GM18870 (cell line): ENCODE results near the gene POU6F2.
"Not testable (repeated sequence)": the region's sequence is repeated elsewhere in the genome, so short reads cannot be mapped to it uniquely, and the experiment has no call there.

Experiments used
- ATAC-seq: cut with Tn5 transposase; IDR thresholded peaks from one replicate; pipeline ENCODE4 v1.9.1; 2021; ENCODE audit warnings: moderate library complexity; ENCODE audit not compliant: unreplicated experiment

POU6F2 gene

DNA sequence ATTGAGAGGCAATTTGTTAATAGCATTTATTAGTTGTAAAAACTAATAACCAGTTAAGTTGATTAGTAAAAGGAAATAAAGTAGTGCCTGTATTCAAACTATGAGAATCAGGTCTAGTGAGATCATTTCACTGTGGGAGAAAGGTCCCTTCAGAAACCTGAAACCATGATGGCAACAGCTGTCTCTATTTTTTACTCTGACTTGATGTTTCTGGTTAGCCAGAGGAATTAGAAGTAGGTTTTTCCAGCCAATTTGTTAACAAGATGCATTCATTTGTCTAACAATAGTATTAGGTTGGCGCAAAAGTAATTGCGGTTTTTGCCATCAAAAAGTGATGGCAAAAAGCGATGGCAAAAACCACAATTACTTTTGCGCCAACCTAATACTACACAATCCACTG lies 316.3 kb downstream of the POU6F2 start:
- ATAC-seq: no peak

- ATAC-seq: no peak
Measured at GRCh38 chr7:39295796-39296195, 318.1 kb downstream of the POU6F2 start.

GRCh38 chr7:39299695-39300094 lies 322.0 kb downstream of the POU6F2 start:
- no peak for ATAC-seq

DNA sequence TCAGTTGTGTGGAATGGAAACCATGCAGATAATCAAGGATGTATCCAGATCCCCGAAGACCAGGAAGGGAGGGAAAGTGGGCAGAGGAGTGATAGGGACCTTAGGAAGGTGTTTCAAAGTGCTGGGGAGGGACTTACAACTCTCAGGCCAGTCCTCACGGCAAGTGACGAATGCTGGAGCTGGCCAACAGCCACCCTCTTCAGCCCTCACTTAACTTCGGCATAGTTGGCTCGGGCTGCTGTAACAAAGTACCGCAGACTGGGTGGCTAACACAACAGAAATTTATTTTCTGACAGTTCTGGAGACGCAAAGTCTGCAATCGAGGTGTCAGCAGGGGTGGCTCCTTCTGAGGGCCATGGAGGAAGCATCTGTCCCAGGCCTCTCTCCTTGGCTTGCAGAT lies 322.6 kb downstream of the POU6F2 start:
- no peak for ATAC-seq

DNA sequence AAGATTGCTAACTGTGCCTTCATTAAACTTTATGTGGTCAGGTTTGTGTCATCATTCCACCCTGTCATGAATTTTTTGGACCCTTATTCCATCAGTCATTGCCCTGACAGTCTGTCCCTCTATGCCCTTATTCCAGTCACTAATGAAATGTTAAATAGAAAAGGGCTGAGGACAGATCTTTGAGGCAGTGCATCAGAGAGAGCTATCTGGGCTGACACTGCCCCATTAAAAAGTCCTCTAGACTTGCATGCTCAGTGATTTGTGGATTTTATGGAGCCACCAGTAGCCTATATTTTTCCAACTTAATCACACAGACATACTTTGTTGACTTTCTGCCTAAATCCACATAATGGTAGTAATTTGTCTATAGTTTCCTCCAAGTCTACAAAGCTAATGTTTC lies 323.8 kb downstream of the POU6F2 start:
- ATAC-seq: no peak

GRCh38 chr7:39304178-39304577 lies 326.5 kb downstream of the POU6F2 start:
- no peak for ATAC-seq

GRCh38 chr7:39304668-39305405 lies 327.1 kb downstream of the POU6F2 start:
- ATAC-seq: no peak

GRCh38 chr7:39306016-39306570 lies 328.4 kb downstream of the POU6F2 start:
- ATAC-seq: no peak

GRCh38 chr7:39310699-39311098 lies 333.0 kb downstream of the POU6F2 start:
- no peak for ATAC-seq

DNA sequence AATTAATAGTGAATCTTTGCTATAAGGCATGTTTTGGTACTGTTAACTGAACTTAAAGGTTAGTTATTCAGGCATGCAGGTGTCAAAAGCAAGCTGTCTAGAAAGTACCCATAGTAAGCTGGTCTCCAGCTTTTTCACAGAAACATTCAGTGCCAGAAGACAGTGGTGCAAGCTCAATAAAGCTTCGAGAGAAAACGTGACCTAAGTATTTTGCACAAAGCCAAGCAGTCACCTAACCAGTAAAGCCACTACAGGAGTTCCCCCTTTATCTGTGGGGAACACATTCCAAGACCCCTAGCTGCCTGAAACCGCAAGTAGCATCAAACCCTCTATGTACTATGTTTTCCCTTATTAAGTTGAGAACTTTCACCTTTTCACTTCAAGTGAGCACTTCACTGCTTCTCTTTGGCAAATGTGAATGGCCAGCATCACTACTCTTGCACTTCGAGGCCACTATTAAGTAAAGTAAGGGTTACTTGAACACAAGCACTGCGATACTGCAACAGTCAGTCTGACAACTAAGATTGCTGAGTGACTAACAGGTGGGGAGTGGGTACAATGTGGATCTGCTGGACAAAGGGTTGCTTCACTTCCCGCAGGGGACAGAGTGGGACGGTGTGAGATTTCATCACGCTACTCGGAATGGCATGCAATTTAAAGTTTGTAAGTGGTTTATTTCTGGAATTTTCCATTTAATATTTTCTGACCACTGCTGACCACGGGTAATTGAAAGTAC lies 334.7 kb downstream of the POU6F2 start:
- ATAC-seq: no peak

- ATAC-seq: no peak
Measured at GRCh38 chr7:39313376-39313775, 335.7 kb downstream of the POU6F2 start.

DNA sequence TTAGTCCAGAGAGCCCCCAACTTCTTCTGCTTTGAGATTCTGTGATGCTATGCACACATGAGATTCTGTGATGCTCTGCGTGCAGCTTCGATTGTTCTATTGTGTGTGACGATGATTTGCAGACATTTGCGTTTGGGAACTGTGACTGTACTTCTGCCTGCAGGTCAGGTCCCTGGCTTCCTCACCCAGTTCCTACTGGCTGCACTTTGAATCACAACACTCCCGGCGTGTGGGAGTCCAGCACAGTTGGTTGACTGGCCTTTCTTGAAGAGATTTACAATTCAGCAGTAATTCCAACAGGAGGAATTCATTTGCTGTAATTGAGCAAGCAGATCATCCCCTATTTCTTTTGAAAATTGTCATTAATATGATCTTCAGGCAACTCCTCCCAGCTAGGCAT lies 336.3 kb downstream of the POU6F2 start:
- ATAC-seq: no peak

GRCh38 chr7:39317107-39317506 lies 339.4 kb downstream of the POU6F2 start:
- ATAC-seq: no peak

DNA sequence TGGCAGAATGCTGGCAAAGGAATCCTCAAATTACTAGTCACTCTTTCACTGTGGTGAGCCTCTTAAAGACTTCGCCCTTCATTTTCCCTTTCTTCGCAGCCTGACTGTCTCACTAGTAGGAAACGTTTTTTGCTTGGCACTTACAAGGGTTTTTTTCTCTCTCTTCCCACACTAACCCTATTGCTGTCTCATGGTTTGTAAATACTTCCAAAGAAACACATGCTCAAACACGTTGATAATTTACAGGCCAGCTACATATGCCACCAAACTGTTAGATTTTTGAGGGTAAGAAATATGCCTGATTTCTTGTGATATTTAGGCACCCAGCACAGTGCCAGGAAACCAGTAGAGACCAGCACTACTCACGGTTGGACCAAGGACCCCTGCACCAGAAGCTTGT lies 340.2 kb downstream of the POU6F2 start:
- ATAC-seq: no peak

GRCh38 chr7:39321245-39321644 lies 343.5 kb downstream of the POU6F2 start:
- no peak for ATAC-seq

- no peak for ATAC-seq
Measured at GRCh38 chr7:39321909-39322498, 344.3 kb downstream of the POU6F2 start.

DNA sequence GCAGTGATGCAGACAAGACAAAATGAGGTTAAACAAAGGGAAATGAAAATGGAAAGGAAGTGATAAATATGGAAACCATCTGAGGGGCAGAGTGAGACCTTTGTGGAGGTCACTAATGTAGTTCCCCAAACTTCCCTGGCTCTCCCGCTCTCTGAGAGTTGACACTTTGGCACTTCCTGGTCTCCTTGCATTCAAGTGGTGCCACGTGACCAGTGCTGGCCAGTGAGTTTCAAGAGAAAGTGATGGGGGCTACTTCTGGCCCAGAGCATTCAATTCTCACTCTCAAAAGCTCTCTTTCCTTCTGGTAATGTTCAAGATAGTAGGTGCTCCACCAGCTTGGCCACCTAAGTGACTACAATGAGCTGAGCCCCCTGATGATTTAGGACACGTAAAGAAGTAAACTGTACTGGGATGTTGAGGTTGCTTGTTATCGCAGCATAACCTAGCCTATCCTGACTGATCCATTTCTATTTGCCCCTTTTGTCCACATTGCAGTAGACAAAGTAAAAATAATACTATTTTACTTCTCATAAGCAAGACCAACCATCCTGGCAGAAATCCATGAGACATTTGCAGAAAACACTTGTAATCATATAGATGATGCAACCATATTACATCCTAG lies 346.5 kb downstream of the POU6F2 start:
- no peak for ATAC-seq

DNA sequence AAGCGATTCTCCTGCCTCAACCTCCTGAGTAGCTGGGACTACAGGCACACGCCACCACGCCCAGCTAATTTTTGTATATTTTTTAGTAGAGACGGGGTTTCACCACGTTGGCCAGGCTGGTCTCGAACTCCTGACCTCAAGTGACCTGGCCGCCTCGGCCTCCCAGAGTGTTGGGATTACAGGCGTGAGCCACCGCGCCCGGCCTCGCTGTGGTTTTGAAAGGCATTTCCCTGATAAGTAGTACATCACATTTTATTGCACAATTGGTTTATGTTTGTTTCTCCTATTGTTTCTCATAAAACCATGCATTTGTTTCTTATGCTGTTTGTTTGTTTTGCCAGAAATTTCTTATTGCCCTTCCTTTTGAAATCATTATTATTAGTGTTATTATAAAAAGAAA lies 353.9 kb downstream of the POU6F2 start:
- not testable (repeated sequence) for ATAC-seq

GRCh38 chr7:39332142-39332541 lies 354.4 kb downstream of the POU6F2 start:
- ATAC-seq: no peak

GRCh38 chr7:39333701-39334100 lies 356.0 kb downstream of the POU6F2 start:
- ATAC-seq: no peak

GRCh38 chr7:39336442-39336841 lies 358.7 kb downstream of the POU6F2 start:
- no peak for ATAC-seq
